Pancreas (tissue), 10 donors: ENCODE measurements around the gene NBEAL2. TPM values are rescaled to one million over a fixed set of nuclear protein-coding genes. Genes with fewer than 3 reads are reported as not detected.
A peak's percentile ranks its signal among the peaks of the same experiment; 100 is the strongest.

Source experiments
- ATAC-seq, 4 donors: fragments of 200-7000 bp; cut with Tn5 transposase; one replicate each; pipeline versions ENCODE4 v1.8.0 to v1.9.1; 2020; ENCODE audit warnings: mild to moderate bottlenecking in 4 of 4, moderate library complexity in 4 of 4
- DNase-seq, 6 donors: peaks; one replicate each; pipeline ENCODE4 v3.0.0-alpha.2; 2020
- FAIRE-seq: peaks from 2 replicates; lab custom pipeline; 2012; peaks lifted over from hg19 to GRCh38; lab: Jason Lieb, UNC
- H3K27ac ChIP-seq, 4 donors: fragments of 200-600 bp; sonication (generic); 1 replicate in 3 of 4; 2 replicates in 1 of 4; pipeline versions ENCODE4 v1.5.0 to v1.8.0; 2020
- H3K27me3 ChIP-seq, 4 donors: fragments of 200-600 bp; one replicate each; pipeline ENCODE4 v1.8.0; 2021
- H3K36me3 ChIP-seq, 3 donors: fragments of 200-600 bp; sonication (generic) in 1 of 3; one replicate each; pipeline versions ENCODE4 v1.5.0 to v1.8.0; 2020 to 2021
- H3K4me1 ChIP-seq, 3 donors: fragments of 200-600 bp; one replicate each; pipeline ENCODE4 v1.8.0; 2021
- H3K4me3 ChIP-seq, 4 donors: fragments of 200-600 bp; sonication (generic) in 2 of 4; one replicate each; pipeline versions ENCODE4 v1.5.0 to v1.8.0; 2020 to 2021
- H3K9me3 ChIP-seq, 4 donors: fragments of 200-600 bp; one replicate each; pipeline ENCODE4 v1.8.0; 2021
- CTCF ChIP-seq, 4 donors: fragments of 200-600 bp; sonication (generic) in 3 of 4; IDR thresholded peaks; one replicate each; pipeline versions ENCODE4 v1.5.0 to v1.8.0; 2021; ENCODE audit warnings: antibody characterized with exemption in 4 of 4
- WGBS, 2 donors: extraction: QIAGEN DNeasy Blood & Tissue Kit; methylation state at CpG; one replicate each; pipeline ENCODE4 v1.1.7; 2013; 5-methylcytosine and 5-hydroxymethylcytosine counted together
- intact Hi-C, 3 donors: fragments of 100-400 bp; cut with DNase I; formaldehyde crosslinking; loops; one replicate each; pipeline versions ENCODE4 v1.11.1 to v1.14.2; 2022
- polyA plus RNA-seq, 2 donors: library from polyadenylated mRNA; stranded (reverse); fragments of 200-250 nt; gene quantifications; one replicate each; pipeline ENCODE4 v1.2.3, GENCODE V29; 2013
- total RNA-seq, 6 donors: library from RNA; stranded (reverse); fragmentation: NEBNext Ultra II Directional in 4 of 6; extraction: Animal tissue kit (Norgen Biotek cat#: 25700) in 4 of 6; gene quantifications; one replicate each; pipeline versions ENCODE4 v1.2.1 to v1.2.4, GENCODE V29; 2021 to 2023
- donor health status: healthy with polysubstance abuse.
- donor health status: DM: no; HTN: no; CAD: no; lungs with moderate emphysema.
- donor health status: DM: no; HTN: no; CAD: no.
- donor health status: control.
- donor health status: control.
- donor health status: Bipolar disorder and iron deficiency.
- donor health status: DM: yes; HTN: yes; CAD: no.
- donor health status: DM: no; HTN: no; CAD: no.
- donor health status: DM: no; HTN: no; CAD: no.
- donor health status: DM: yes; HTN: yes; CAD: no.

NBEAL2 gene
- total and polyA plus RNA-seq, 8 donors, result 30.6 to 265 (median 46.0) TPM

- H3K27ac ChIP-seq, result peak overlapping the region; percentile 28 to 66 (median 54)
- H3K36me3 ChIP-seq, result no peaks in the 10 kb centered on the region
- ATAC-seq, result no peak
- no peaks in the 10 kb centered on the region for H3K9me3 ChIP-seq
- H3K4me1 ChIP-seq, result peaks cover 30 to 70% (median 60%) of the 10 kb centered on the region in 3 donors
- intact Hi-C loops, result loop anchor here in 1 of 3 donors (5.0 kb wide), 1 partner anchor 34 kb away; no protein-coding TSS in a partner anchor
- H3K4me3 ChIP-seq, result no peak overlapping the region
- no peaks in the 10 kb centered on the region for H3K27me3 ChIP-seq
- 85 to 90% methylated on average over 1 of the region's 1 CpG for WGBS, 2 donors
- FAIRE-seq, result no peak
- no peak for DNase-seq
- TF ChIP-seq CTCF (IDR thresholded peaks at IDR 0.05), result no peak
Measured at GRCh38 chr3:46971742-46972141, 7.7 kb upstream of the NBEAL2 start.

- 86 to 88% methylated on average over 2 of the region's 2 CpGs for WGBS, 2 donors
- ATAC-seq (no peak), FAIRE-seq (no peak), DNase-seq (no peak)
- H3K36me3 ChIP-seq, result no peaks in the 10 kb centered on the region
- H3K27ac ChIP-seq, result no peak overlapping the region
- H3K27me3 ChIP-seq, result no peaks in the 10 kb centered on the region
- H3K4me1 ChIP-seq, result peaks cover 25 to 73% (median 54%) of the 10 kb centered on the region in 3 donors
- intact Hi-C loops, result loop anchor here in 1 of 3 donors (5.0 kb wide), 1 partner anchor 35 kb away; no protein-coding TSS in a partner anchor
- H3K9me3 ChIP-seq, result no peaks in the 10 kb centered on the region
- no peak for TF ChIP-seq CTCF (IDR thresholded peaks at IDR 0.05)
- no peak overlapping the region for H3K4me3 ChIP-seq
Measured at GRCh38 chr3:46972396-46972795, 7.1 kb upstream of the NBEAL2 start.

- Histone ChIP-seq H3K4me1 (peaks cover 18 to 60% (median 39%) of the 10 kb centered on the region in 3 donors), H3K9me3 (no peaks in the 10 kb centered on the region), H3K36me3 (no peaks in the 10 kb centered on the region), H3K4me3 (peak overlapping the region in 2 of 4 donors; percentile 68 to 80), H3K27me3 (no peaks in the 10 kb centered on the region), H3K27ac (peak overlapping the region in 1 of 4 donors; percentile 4)
- WGBS, 2 donors, result 57 to 65% methylated on average over 9 of the region's 9 CpGs
- ATAC-seq, result no peak
- no peak for FAIRE-seq
- intact Hi-C loops, result loop anchor here in 1 of 3 donors (5.0 kb wide), 1 partner anchor 37 kb away; no protein-coding TSS in a partner anchor
- TF ChIP-seq CTCF (IDR thresholded peaks at IDR 0.05), result no peak
- no peak for DNase-seq
Measured at GRCh38 chr3:46974421-46975171, 4.9 kb upstream of the NBEAL2 start.

GRCh38 chr3:46976326-46977190 is 2.9 kb upstream of the NBEAL2 start, which contains the start of gene CCDC12:
Gene CCDC12, minus strand, starts transcription at chr3:46976745. Its CDS starts 13 bp downstream, at chr3:46976732.
- Histone ChIP-seq H3K9me3 (no peaks in the 10 kb centered on the region), H3K27ac (peak within 1 kb of the TSS; percentile 85 to 94 (median 86)), H3K4me3 (peak within 1 kb of the TSS; percentile 50 to 80 (median 63)), H3K4me1 (peaks cover 5 to 44% (median 20%) of the 10 kb centered on the region in 3 donors), H3K36me3 (no peaks in the 10 kb centered on the region), H3K27me3 (no peaks in the 10 kb centered on the region)
- DNase-seq (peak; percentile 89 to 97 (median 96)), ATAC-seq (peak; percentile 79 to 88 (median 82)), FAIRE-seq (no peak)
- intact Hi-C loops, result no loop called here
- TF ChIP-seq CTCF (IDR thresholded peaks at IDR 0.05), result no peak
- 0 to 1% methylated on average over 64 of the region's 64 CpGs for WGBS, 2 donors
